Vagina (tissue), 2 donors: ENCODE data around the gene HNMT.

Experiments used
- POLR2A ChIP-seq, 2 donors: fragments of 450-650 bp; IDR thresholded peaks; one replicate each; pipeline ENCODE4 v1.6.1; 2017; ENCODE audit warnings: antibody characterized with exemption in 2 of 2, mild to moderate bottlenecking in 2 of 2, moderate library complexity in 2 of 2
- TF ChIP-seq, protein P1 (sequence below), 3 experiments: fragments of 450-650 bp in 2 of 3; fragments of 200-600 bp in 1 of 3; sonication (generic) in 1 of 3; IDR thresholded peaks; one replicate each; pipeline ENCODE4 v1.5.1; 2017 to 2019; ENCODE audit warnings: antibody characterized with exemption in 3 of 3, mild to moderate bottlenecking in 2 of 3, moderate library complexity in 2 of 3

DNA sequence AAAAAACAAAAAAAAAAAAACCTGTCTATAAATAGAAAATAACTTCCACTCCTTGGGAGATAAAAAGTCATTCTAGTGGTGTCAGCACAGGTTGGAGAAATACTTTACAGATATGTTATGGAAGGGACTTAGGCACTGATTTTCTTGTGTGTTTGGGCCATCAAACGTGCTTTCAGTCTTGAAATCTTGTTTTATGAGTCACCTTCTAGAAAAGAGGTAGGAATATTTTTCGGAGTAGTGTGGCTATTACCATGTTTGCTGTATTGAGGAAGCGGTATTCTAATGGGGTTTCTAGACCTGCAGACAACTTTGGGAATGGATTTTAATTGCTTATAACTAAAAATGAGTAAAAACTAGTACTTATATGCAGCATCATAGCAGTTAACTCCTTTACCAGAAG, 12.0 kb downstream of the HNMT start:
- TF ChIP-seq POLR2A (IDR thresholded peaks at IDR 0.05) = no peak
- TF ChIP-seq, protein P1, sequence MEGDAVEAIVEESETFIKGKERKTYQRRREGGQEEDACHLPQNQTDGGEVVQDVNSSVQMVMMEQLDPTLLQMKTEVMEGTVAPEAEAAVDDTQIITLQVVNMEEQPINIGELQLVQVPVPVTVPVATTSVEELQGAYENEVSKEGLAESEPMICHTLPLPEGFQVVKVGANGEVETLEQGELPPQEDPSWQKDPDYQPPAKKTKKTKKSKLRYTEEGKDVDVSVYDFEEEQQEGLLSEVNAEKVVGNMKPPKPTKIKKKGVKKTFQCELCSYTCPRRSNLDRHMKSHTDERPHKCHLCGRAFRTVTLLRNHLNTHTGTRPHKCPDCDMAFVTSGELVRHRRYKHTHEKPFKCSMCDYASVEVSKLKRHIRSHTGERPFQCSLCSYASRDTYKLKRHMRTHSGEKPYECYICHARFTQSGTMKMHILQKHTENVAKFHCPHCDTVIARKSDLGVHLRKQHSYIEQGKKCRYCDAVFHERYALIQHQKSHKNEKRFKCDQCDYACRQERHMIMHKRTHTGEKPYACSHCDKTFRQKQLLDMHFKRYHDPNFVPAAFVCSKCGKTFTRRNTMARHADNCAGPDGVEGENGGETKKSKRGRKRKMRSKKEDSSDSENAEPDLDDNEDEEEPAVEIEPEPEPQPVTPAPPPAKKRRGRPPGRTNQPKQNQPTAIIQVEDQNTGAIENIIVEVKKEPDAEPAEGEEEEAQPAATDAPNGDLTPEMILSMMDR (IDR thresholded peaks at IDR 0.05) = no peak
